Osteoblast (primary cell): ENCODE results near the gene PLA2G12A. TPM values are rescaled to one million over a fixed set of nuclear protein-coding genes. Genes with fewer than 3 reads are reported as not detected.

Experiments used
- DNase-seq: peaks from one replicate; pipeline ENCODE4 v3.0.0; 2011; ENCODE audit warnings: low spot score, mixed read lengths; ENCODE audit not compliant: insufficient read length; ENCODE audit errors: missing footprints
- H2AFZ ChIP-seq: 2 replicates; pipeline ENCODE4 v1.6.0; 2011; ENCODE audit warnings: mild to moderate bottlenecking, low read length
- H3K27ac ChIP-seq: 2 replicates; pipeline ENCODE4 v1.5.1; 2011; ENCODE audit warnings: mild to moderate bottlenecking, low read depth, low read length, moderate library complexity
- H3K27me3 ChIP-seq: 2 replicates; pipeline ENCODE4 v1.6.0; 2012; ENCODE audit warnings: mild to moderate bottlenecking, control low read depth, inconsistent platforms, low read length, moderate library complexity; ENCODE audit not compliant: insufficient read depth
- H3K36me3 ChIP-seq: 2 replicates; pipeline ENCODE4 v1.5.1; 2011; ENCODE audit warnings: mild to moderate bottlenecking, low read length, control low read depth, moderate library complexity; ENCODE audit not compliant: insufficient read depth
- H3K4me1 ChIP-seq: 2 replicates; pipeline ENCODE4 v1.5.1; 2011; ENCODE audit warnings: mild to moderate bottlenecking, low read length, control low read depth, moderate library complexity; ENCODE audit not compliant: insufficient read depth
- H3K4me2 ChIP-seq: 2 replicates; pipeline ENCODE4 v1.6.0; 2011; ENCODE audit warnings: mild to moderate bottlenecking, low read length; ENCODE audit not compliant: insufficient read depth
- H3K4me3 ChIP-seq: fragments of 200-600 bp; sonication (generic); 3 replicates; pipeline ENCODE4 v1.5.1; 2012; ENCODE audit warnings: mild to moderate bottlenecking, low read length, inconsistent platforms; ENCODE audit not compliant: insufficient read depth
- H3K79me2 ChIP-seq: 2 replicates; pipeline ENCODE4 v1.6.0; 2012; ENCODE audit warnings: mild to moderate bottlenecking, low read length, control low read depth, inconsistent platforms; ENCODE audit not compliant: insufficient read depth
- H3K9me3 ChIP-seq: 2 replicates; pipeline ENCODE4 v1.5.1; 2011; ENCODE audit warnings: low read depth, low read length, control low read depth
- H4K20me1 ChIP-seq: 2 replicates; pipeline ENCODE4 v1.6.0; 2012; ENCODE audit warnings: mild to moderate bottlenecking, low read length, control low read depth; ENCODE audit not compliant: insufficient read depth
- total RNA-seq: library from RNA; depleted of rRNA; stranded (reverse); fragments of >200 nt; gene quantifications from 2 replicates; pipeline ENCODE4 v1.2.3, GENCODE V29; 2012
- TF ChIP-seq, protein P1 (sequence below): IDR thresholded peaks from 2 replicates; pipeline ENCODE4 v1.5.1; 2011; ENCODE audit warnings: mild to moderate bottlenecking, low read depth, low read length, moderate library complexity; ENCODE audit errors: extremely low read depth

The PLA2G12A gene
- total RNA-seq, 1 donor, result 16.3 TPM

DNA sequence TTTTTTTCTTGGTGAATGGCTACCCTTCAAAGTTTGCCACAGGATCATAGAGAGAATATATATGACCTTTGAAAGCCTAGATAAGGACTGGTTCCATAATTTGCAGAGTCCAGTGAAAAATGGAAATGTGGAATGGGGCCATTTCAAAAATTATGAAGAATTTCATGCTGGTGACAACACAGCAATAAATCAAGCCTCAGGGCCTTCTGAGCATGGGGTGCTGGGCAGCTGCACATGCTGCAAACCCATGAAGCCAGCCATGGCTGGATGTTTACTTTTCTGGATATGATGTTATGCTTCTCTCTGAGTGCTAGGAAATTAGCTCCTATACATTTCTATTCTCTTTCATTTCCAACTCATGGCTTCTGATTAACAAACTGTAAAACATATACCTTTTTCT lies 16.0 kb upstream of the PLA2G12A start:
- H2AFZ ChIP-seq, result no peak overlapping the region
- DNase-seq, result no peak
- TF ChIP-seq, protein P1, sequence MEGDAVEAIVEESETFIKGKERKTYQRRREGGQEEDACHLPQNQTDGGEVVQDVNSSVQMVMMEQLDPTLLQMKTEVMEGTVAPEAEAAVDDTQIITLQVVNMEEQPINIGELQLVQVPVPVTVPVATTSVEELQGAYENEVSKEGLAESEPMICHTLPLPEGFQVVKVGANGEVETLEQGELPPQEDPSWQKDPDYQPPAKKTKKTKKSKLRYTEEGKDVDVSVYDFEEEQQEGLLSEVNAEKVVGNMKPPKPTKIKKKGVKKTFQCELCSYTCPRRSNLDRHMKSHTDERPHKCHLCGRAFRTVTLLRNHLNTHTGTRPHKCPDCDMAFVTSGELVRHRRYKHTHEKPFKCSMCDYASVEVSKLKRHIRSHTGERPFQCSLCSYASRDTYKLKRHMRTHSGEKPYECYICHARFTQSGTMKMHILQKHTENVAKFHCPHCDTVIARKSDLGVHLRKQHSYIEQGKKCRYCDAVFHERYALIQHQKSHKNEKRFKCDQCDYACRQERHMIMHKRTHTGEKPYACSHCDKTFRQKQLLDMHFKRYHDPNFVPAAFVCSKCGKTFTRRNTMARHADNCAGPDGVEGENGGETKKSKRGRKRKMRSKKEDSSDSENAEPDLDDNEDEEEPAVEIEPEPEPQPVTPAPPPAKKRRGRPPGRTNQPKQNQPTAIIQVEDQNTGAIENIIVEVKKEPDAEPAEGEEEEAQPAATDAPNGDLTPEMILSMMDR, result no peak
- no peak overlapping the region for H3K4me3 ChIP-seq
- H3K36me3 ChIP-seq, result no peaks in the 10 kb centered on the region
- no peaks in the 10 kb centered on the region for H3K79me2 ChIP-seq
- no peaks in the 10 kb centered on the region for H4K20me1 ChIP-seq
- no peaks in the 10 kb centered on the region for H3K4me1 ChIP-seq
- no peaks in the 10 kb centered on the region for H3K9me3 ChIP-seq
- H3K27me3 ChIP-seq, result no peaks in the 10 kb centered on the region
- no peak overlapping the region for H3K27ac ChIP-seq
- no peak overlapping the region for H3K4me2 ChIP-seq

DNA sequence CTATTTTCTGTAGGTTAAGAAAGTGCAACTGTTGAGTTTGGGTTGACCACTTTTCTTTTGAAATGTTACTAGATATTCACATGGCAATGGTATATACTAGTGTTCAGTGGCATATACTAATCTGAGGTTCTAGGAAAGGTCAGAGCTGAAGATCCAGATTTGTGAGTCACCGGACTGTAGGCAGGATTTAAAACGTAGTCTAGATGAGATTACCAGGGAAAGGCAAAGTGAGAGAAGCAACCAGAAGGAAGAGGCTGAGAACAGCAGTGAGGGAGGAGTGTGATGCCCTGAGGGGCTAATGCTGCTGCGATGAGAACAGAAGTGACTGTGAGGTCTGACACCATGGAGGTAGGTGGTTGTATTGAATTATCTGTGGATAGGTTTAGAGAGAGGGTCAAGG lies 9.7 kb upstream of the PLA2G12A start:
- no peaks in the 10 kb centered on the region for H3K79me2 ChIP-seq
- no peaks in the 10 kb centered on the region for H3K9me3 ChIP-seq
- no peaks in the 10 kb centered on the region for H3K36me3 ChIP-seq
- H3K27ac ChIP-seq, result no peak overlapping the region
- TF ChIP-seq, protein P1, result no peak
- no peak overlapping the region for H2AFZ ChIP-seq
- H3K4me2 ChIP-seq, result no peak overlapping the region
- H3K4me3 ChIP-seq, result no peak overlapping the region
- no peak for DNase-seq
- no peaks in the 10 kb centered on the region for H3K27me3 ChIP-seq
- no peaks in the 10 kb centered on the region for H3K4me1 ChIP-seq
- H4K20me1 ChIP-seq, result no peaks in the 10 kb centered on the region

DNA sequence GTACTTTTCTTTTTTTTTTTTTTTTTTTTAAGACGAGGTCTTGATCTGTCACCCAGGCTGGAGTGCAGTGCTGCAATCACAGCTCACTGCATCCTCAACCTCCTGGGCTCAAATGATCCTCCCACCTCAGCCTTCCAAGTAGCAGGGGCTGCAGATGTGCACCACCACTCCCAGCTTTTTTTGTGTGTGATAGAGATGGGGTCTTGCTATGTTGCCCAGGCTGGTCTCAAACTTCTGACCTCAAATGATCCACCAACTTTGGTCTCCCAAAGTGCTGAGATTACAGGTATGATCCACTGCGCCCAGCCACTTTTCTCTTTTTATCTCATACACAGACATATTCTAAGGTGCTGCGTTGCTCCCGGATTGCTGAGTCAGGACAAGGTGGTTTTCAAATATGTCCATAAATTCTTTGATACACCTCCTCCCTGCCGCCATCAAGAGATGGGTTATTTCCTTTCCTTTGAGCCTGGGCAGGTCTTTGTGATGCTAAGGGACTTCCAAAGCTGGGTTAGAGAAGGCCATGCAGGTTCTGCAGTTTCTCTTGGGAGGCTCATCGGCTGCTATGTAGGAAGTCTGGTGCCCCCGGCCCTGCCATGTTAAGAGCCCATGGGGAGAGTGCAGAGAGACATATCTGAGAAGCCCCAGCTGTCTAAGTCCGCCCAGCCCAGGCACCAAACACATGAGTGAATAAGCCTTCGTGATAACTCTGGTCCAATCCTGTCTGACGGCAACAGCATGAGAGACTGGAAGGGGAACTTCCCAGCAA lies 8.4 kb upstream of the PLA2G12A start:
- H3K4me2 ChIP-seq, result no peak overlapping the region
- no peak for DNase-seq
- H3K36me3 ChIP-seq, result no peaks in the 10 kb centered on the region
- TF ChIP-seq, protein P1, result no peak
- no peaks in the 10 kb centered on the region for H4K20me1 ChIP-seq
- no peaks in the 10 kb centered on the region for H3K27me3 ChIP-seq
- no peaks in the 10 kb centered on the region for H3K9me3 ChIP-seq
- H2AFZ ChIP-seq, result no peak overlapping the region
- H3K79me2 ChIP-seq, result no peaks in the 10 kb centered on the region
- H3K4me3 ChIP-seq, result no peak overlapping the region
- H3K27ac ChIP-seq, result no peak overlapping the region
- no peaks in the 10 kb centered on the region for H3K4me1 ChIP-seq

DNA sequence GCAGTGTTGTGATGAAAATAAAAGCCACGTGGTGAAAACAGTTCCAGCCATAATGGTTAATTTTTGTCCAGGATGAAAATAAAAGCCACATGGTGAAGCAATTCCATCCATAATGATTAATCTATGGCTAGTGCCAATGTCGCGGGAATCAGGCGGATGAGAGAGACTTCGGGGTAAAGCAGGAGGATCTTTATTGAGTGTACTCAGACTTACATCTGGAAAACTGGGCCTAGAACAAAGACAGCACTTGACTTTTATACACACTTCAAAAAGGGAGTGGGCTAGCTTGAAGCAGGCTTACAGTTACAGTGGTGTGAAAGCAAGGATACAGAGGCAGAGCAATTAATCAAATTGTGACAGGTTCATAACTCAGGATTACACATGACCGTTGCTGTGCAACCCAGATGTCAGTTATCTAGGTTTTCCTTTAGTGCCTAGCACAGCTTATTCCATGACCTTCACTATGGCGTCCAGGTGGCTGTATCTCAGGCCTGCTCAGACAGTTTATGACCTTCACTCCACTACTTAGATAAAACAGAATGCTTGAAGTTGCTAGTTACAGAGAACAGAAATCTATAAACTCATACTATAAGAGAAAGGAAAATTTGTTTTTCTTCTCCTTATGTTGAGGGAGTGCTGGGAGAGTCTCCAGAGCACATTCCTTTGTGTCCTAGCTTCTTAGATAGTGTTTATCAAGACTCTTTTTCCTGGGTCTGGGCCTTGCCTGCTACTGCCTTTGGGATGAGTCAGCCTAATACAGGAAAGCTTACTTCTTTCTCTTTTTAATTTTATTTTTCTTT lies 5.9 kb upstream of the PLA2G12A start:
- H2AFZ ChIP-seq, result no peak overlapping the region
- H3K4me3 ChIP-seq, result no peak overlapping the region
- no peaks in the 10 kb centered on the region for H3K79me2 ChIP-seq
- H3K4me2 ChIP-seq, result no peak overlapping the region
- no peaks in the 10 kb centered on the region for H3K4me1 ChIP-seq
- H4K20me1 ChIP-seq, result no peaks in the 10 kb centered on the region
- H3K9me3 ChIP-seq, result no peaks in the 10 kb centered on the region
- H3K36me3 ChIP-seq, result no peaks in the 10 kb centered on the region
- DNase-seq, result no peak
- H3K27me3 ChIP-seq, result no peaks in the 10 kb centered on the region
- no peak overlapping the region for H3K27ac ChIP-seq
- TF ChIP-seq, protein P1, result no peak
